Cardiac ventricle fibroblast (primary cell): ENCODE data around the gene MT1A. TPM values are rescaled to one million over a fixed set of nuclear protein-coding genes. Genes with fewer than 3 reads are reported as not detected.

Source experiments
- total RNA-seq: library from RNA; depleted of rRNA; stranded (reverse); fragments of >200 nt; gene quantifications from 2 replicates; pipeline ENCODE4 v1.2.3, GENCODE V29; 2015

Gene MT1A
- total RNA-seq: 0.88 TPM in 1 of 2 replicates, not detected in the other

GRCh38 chr16:56637814-56638750, at the start of gene MT1A:
Gene MT1A (plus strand): TSS chr16:56638666. CDS start chr16:56638739, 73 bp downstream.

GRCh38 chr16:56589141-56590039, 49.1 kb upstream of the MT1A start, which contains the start of gene MT3:
Gene MT3 (plus strand): TSS chr16:56589528. CDS start chr16:56589591, 63 bp downstream.

GRCh38 chr16:56608043-56608875, 30.2 kb upstream of the MT1A start, which contains the start of gene MT2A:
Gene MT2A (plus strand): TSS chr16:56608584. CDS start chr16:56608656, 72 bp downstream.

GRCh38 chr16:56625140-56625942, 13.1 kb upstream of the MT1A start, which contains the start of gene MT1E:
Gene MT1E (plus strand): TSS chr16:56625781. CDS start chr16:56625852, 71 bp downstream.

GRCh38 chr16:56632156-56632847, 6.2 kb upstream of the MT1A start, which contains the start of gene MT1M:
Gene MT1M (plus strand): TSS chr16:56632659. CDS start chr16:56632732, 73 bp downstream.

GRCh38 chr16:56651586-56651985, 13.1 kb downstream of the MT1A start, which contains the start of gene MT1B:
Gene MT1B (plus strand): TSS chr16:56651886. CDS start chr16:56651954, 68 bp downstream.

GRCh38 chr16:56657555-56658326, 19.3 kb downstream of the MT1A start, which contains the start of gene MT1F:
Gene MT1F (plus strand): TSS chr16:56657959. CDS start chr16:56658059, 100 bp downstream.

GRCh38 chr16:56667581-56668571, 29.4 kb downstream of the MT1A start, which contains the start of gene MT1G:
Gene MT1G (minus strand): TSS chr16:56668065. CDS start chr16:56667993, 72 bp downstream.

GRCh38 chr16:56669005-56669839, 30.8 kb downstream of the MT1A start, which contains the start of gene MT1H:
Gene MT1H (plus strand): TSS chr16:56669814. CDS start chr16:56669885, 71 bp downstream.

GRCh38 chr16:56681939-56682702, 43.7 kb downstream of the MT1A start, which contains the start of gene MT1X:
Gene MT1X (plus strand): TSS chr16:56682470. CDS start chr16:56682541, 71 bp downstream.

Other genes with a start within 250 kb of the MT1A start
- gene AMFR, start 213.1 kb upstream of the MT1A start, total RNA-seq: 144 and 199 TPM in 2 replicates
- 55.3 and 57.7 TPM in 2 replicates for gene NUDT21, start 187.3 kb upstream of the MT1A start, total RNA-seq
- gene OGFOD1, start 187.1 kb upstream of the MT1A start, total RNA-seq: 34.9 and 48.7 TPM in 2 replicates
- 26.3 and 31.0 TPM in 2 replicates for gene BBS2, start 118.6 kb upstream of the MT1A start, total RNA-seq
- gene MT4, start 73.6 kb upstream of the MT1A start, total RNA-seq: not detected in 2 replicates
- gene MT3, start 49.1 kb upstream of the MT1A start, total RNA-seq: not detected in 2 replicates
- 53.2 and 74.9 TPM in 2 replicates for gene MT2A, start 30.1 kb upstream of the MT1A start, total RNA-seq
- gene MT1E, start 12.9 kb upstream of the MT1A start, total RNA-seq: 76.8 and 81.5 TPM in 2 replicates
- gene MT1M, start 6.0 kb upstream of the MT1A start, total RNA-seq: 0.24 TPM in 1 of 2 replicates, not detected in the other
- not detected in 2 replicates for gene MT1B, start 13.2 kb downstream of the MT1A start, total RNA-seq
- 0.29 TPM in 1 of 2 replicates, not detected in the other for gene MT1F, start 19.3 kb downstream of the MT1A start, total RNA-seq
- gene MT1G, start 29.4 kb downstream of the MT1A start, total RNA-seq: 13.4 TPM in 1 of 2 replicates, not detected in the other
- gene MT1H, start 31.1 kb downstream of the MT1A start, total RNA-seq: not detected in 2 replicates
- gene MT1X, start 43.8 kb downstream of the MT1A start, total RNA-seq: 32.3 and 66.0 TPM in 2 replicates
- 20.8 and 30.4 TPM in 2 replicates for gene NUP93, start 91.5 kb downstream of the MT1A start, total RNA-seq
- not detected in 2 replicates for gene SLC12A3, start 226.5 kb downstream of the MT1A start, total RNA-seq